Activated CD8-positive, alpha-beta memory T cell treated with anti-CD3 and anti-CD28 coated beads, Interleukin-2, amount 10 ng/mL, durations not matched to agents 7 days and 5 days (primary cell): ENCODE measurements around the gene SPEM2. TPM values are rescaled to one million over a fixed set of nuclear protein-coding genes. Genes with fewer than 3 reads are reported as not detected.

Experiments used
- ATAC-seq: fragments of 150-1000 bp; cut with Tn5 transposase; one replicate; pipeline ENCODE4 v1.10.0; 2021; ENCODE audit warnings: moderate library complexity
- CTCF ChIA-PET: fragments of 350-600 bp; sonication (Branson Sonifier 250); formaldehyde crosslinking; loops from one replicate; lab custom pipeline; 2021; ENCODE audit warnings: antibody characterized with exemption; lab: Charles Lee
- DNase-seq: peaks from one replicate; pipeline ENCODE4 v3.0.0-alpha.2; 2020
- H3K27ac Mint-ChIP-seq: one replicate; pipeline ENCODE4 v1.8.0; 2021; ENCODE audit warnings: mild to moderate bottlenecking, mixed read lengths
- H3K27me3 Mint-ChIP-seq: one replicate; pipeline ENCODE4 v1.8.0; 2021; ENCODE audit warnings: mixed read lengths
- H3K36me3 Mint-ChIP-seq: one replicate; pipeline ENCODE4 v1.8.0; 2021; ENCODE audit warnings: mild to moderate bottlenecking, mixed read lengths
- H3K4me1 Mint-ChIP-seq: one replicate; pipeline ENCODE4 v1.8.0; 2021; ENCODE audit warnings: mixed read lengths
- H3K4me3 Mint-ChIP-seq: one replicate; pipeline ENCODE4 v1.8.0; 2021; ENCODE audit warnings: mild to moderate bottlenecking, moderate library complexity, mixed read lengths
- H3K9me3 Mint-ChIP-seq: one replicate; pipeline ENCODE4 v1.8.0; 2022; ENCODE audit warnings: low read depth, mixed read lengths
- total RNA-seq, 2 experiments: library from RNA; stranded (reverse); gene quantifications; one replicate each; pipeline ENCODE4 v1.2.3, GENCODE V29; 2021

Gene SPEM2
- total RNA-seq, 2 experiments from 2014 or later: not detected

DNA sequence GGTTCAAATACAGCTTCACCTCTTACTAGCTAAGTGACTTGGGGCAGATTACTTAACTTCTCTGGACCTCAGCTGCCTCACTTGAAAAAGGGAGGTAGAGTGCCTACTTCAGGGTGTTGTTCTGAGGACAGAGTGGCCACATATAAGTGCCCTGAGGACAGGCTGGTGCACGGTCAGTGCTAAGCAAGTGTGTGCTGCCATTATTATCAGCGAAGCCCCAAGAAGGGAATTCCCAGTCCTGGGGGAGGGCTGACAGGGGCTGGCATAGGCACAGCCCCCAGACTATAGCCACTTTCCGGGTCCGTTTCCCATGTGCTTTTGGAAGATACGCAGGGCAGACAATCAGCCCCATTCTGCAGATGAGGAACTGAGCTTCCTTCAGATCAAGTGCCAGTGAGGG lies 51.5 kb downstream of the SPEM2 start:
- Mint-ChIP-seq H3K27me3 (no peaks in the 10 kb centered on the region), H3K36me3 (peaks cover 3% of the 10 kb centered on the region), H3K27ac (no peak overlapping the region), H3K4me3 (no peak overlapping the region), H3K9me3 (no peaks in the 10 kb centered on the region), H3K4me1 (peaks cover 51% of the 10 kb centered on the region)
- DNase-seq (no peak), ATAC-seq (no peak)
- CTCF ChIA-PET: interaction anchor here (1.1 to 2.8 kb wide), 6 partner anchors 10 to 122 kb away, joined by 3 to 18 read pairs (median 3); partner anchors contain the start of genes SENP3 and TMEM95

Other genes with a start within 250 kb of the SPEM2 start
- gene ASGR1, start 246.2 kb upstream of the SPEM2 start, total RNA-seq: under 1 TPM; 0.35 to 0.38 TPM
- gene DLG4, start 205.8 kb upstream of the SPEM2 start, total RNA-seq: 1 to 10 TPM; 4.9 to 5.3 TPM
- gene ACADVL, start 205.7 kb upstream of the SPEM2 start, total RNA-seq: 100 to 1,000 TPM; 411 to 423 TPM
- 10 to 100 TPM; 52.7 to 62.0 TPM for gene DVL2, start 191.1 kb upstream of the SPEM2 start, total RNA-seq
- 10 to 100 TPM; 42.1 to 53.2 TPM for gene PHF23, start 186.2 kb upstream of the SPEM2 start, total RNA-seq
- gene GABARAP, start 183.2 kb upstream of the SPEM2 start, total RNA-seq: 100 to 1,000 TPM; 207 to 231 TPM
- gene CTDNEP1, start 173.9 kb upstream of the SPEM2 start, total RNA-seq: 100 to 1,000 TPM; 162 to 192 TPM
- 10 to 100 TPM; 56.5 to 70.4 TPM for gene ELP5, start 173.4 kb upstream of the SPEM2 start, total RNA-seq
- 1 to 10 TPM in 1 of 2 experiments, under 1 TPM in 1; 0.66 to 1.9 TPM for gene CLDN7, start 163.1 kb upstream of the SPEM2 start, total RNA-seq
- not detected for gene SLC2A4, start 143.9 kb upstream of the SPEM2 start, total RNA-seq
- gene YBX2, start 131.0 kb upstream of the SPEM2 start, total RNA-seq: 1 to 10 TPM in 1 of 2 experiments, under 1 TPM in 1; 0.35 to 1.4 TPM
- gene EIF5A, start 118.0 kb upstream of the SPEM2 start, total RNA-seq: 100 to 1,000 TPM; 575 to 853 TPM
- 10 to 100 TPM; 83.7 to 85.1 TPM for gene GPS2, start 110.3 kb upstream of the SPEM2 start, total RNA-seq
- gene NEURL4, start 96.3 kb upstream of the SPEM2 start, total RNA-seq: 10 to 100 TPM; 43.7 to 44.8 TPM
- gene ACAP1, start 89.1 kb upstream of the SPEM2 start, total RNA-seq: 100 to 1,000 TPM; 594 to 712 TPM
- gene KCTD11, start 73.5 kb upstream of the SPEM2 start, total RNA-seq: 1 to 10 TPM; 6.0 to 6.1 TPM
- not detected for gene TMEM95, start 70.5 kb upstream of the SPEM2 start, total RNA-seq
- under 1 TPM; 0.54 to 0.61 TPM for gene TNK1, start 44.5 kb upstream of the SPEM2 start, total RNA-seq
- 10 to 100 TPM; 65.5 to 74.2 TPM for gene PLSCR3, start 31.1 kb upstream of the SPEM2 start, total RNA-seq
- 10 to 100 TPM; 47.5 to 56.1 TPM for gene TMEM256, start 21.5 kb upstream of the SPEM2 start, total RNA-seq
- gene NLGN2, start 17.8 kb upstream of the SPEM2 start, total RNA-seq: 1 to 10 TPM; 2.0 to 3.5 TPM
- gene SPEM1, start 5.3 kb upstream of the SPEM2 start, total RNA-seq: not detected
- gene SPEM3, start 3.2 kb downstream of the SPEM2 start, total RNA-seq: not detected
- gene TMEM102, start 9.8 kb downstream of the SPEM2 start, total RNA-seq: 10 to 100 TPM; 13.9 to 16.7 TPM
- gene FGF11, start 13.9 kb downstream of the SPEM2 start, total RNA-seq: 1 to 10 TPM; 3.6 to 4.1 TPM
- gene CHRNB1, start 19.4 kb downstream of the SPEM2 start, total RNA-seq: 10 to 100 TPM; 10.4 to 13.1 TPM
- gene ZBTB4, start 54.0 kb downstream of the SPEM2 start, total RNA-seq: 10 to 100 TPM; 24.5 to 27.7 TPM
- not detected for gene SLC35G6, start 55.8 kb downstream of the SPEM2 start, total RNA-seq
- gene POLR2A, start 58.8 kb downstream of the SPEM2 start, total RNA-seq: 100 to 1,000 TPM; 198 to 228 TPM
- gene TNFSF12, start 123.4 kb downstream of the SPEM2 start, total RNA-seq: 10 to 100 TPM; 52.8 to 59.4 TPM
- 1 to 10 TPM; 2.2 to 2.5 TPM for gene TNFSF13, start 133.1 kb downstream of the SPEM2 start, total RNA-seq
- gene SENP3, start 136.3 kb downstream of the SPEM2 start, total RNA-seq: 10 to 100 TPM; 55.7 to 70.9 TPM
- gene CD68, start 154.0 kb downstream of the SPEM2 start, total RNA-seq: 10 to 100 TPM in 1 of 2 experiments, 1 to 10 TPM in 1; 10.0 to 26.7 TPM
- 10 to 100 TPM; 57.6 to 76.9 TPM for gene MPDU1, start 158.2 kb downstream of the SPEM2 start, total RNA-seq
- under 1 TPM; 0.21 to 0.35 TPM for gene SOX15, start 164.5 kb downstream of the SPEM2 start, total RNA-seq
- gene FXR2, start 189.3 kb downstream of the SPEM2 start, total RNA-seq: 10 to 100 TPM; 30.7 to 40.5 TPM
- gene SAT2, start 202.2 kb downstream of the SPEM2 start, total RNA-seq: 10 to 100 TPM; 21.5 to 28.0 TPM
- not detected for gene SHBG, start 204.5 kb downstream of the SPEM2 start, total RNA-seq
- gene ATP1B2, start 225.3 kb downstream of the SPEM2 start, total RNA-seq: under 1 TPM in 1 of 2 experiments, not detected in 1; 0.47 TPM